OCI-LY3 (cell line): Measurements from ENCODE around the gene CREB5.

ENCODE experiments used
- EZH2phosphoT487 ChIP-seq: fragments of 200-600 bp; shearing (Covaris generic); IDR thresholded peaks from 2 replicates; pipeline ENCODE4 v1.6.1; 2018; ENCODE audit warnings: antibody characterized with exemption, mixed run types, low read depth
- TF ChIP-seq, protein P1 (sequence below): fragments of 200-600, 300-600 bp; sonication (generic); IDR thresholded peaks from 2 replicates; pipeline ENCODE4 v1.5.1; 2014; ENCODE audit warnings: antibody characterized with exemption, low read length, low read depth

DNA sequence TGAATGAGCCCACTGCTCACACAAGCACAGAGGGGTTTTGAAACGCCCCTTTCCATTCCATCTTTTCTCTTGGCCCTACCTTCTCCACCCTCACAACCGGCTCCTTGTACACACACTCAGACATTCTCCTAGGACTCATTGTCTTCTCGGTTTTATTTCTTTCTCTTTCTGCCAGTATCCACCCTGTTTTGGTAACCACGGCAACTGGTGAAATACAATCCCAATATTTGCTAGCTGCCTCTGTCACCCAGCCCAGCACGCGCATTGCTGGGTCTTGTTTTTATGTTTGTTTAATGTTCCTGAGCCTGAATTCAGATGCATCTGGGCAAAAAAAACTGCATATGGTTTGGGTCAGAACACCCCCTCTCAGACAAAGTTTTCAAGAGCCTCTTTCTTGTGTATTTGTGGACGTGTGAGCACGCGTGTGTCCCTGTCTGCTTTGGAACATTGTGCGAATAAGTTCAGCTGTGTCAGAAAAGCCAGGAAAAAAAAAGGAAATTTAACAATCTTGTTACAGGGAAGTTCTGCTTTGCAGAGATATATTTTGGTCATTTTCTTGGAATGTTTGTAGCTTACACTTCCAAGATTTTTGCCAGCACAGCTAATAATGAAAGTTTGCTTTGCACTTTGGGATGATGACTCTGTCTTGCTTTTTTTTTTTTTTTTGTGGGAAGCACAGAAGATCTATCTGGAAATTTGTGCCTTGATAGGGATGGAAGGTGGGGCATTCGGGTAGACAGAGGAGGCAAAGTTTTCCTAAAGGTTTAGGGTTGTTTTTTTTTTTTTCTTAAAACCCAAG, 320.0 kb downstream of the CREB5 start:
- TF ChIP-seq, protein P1, sequence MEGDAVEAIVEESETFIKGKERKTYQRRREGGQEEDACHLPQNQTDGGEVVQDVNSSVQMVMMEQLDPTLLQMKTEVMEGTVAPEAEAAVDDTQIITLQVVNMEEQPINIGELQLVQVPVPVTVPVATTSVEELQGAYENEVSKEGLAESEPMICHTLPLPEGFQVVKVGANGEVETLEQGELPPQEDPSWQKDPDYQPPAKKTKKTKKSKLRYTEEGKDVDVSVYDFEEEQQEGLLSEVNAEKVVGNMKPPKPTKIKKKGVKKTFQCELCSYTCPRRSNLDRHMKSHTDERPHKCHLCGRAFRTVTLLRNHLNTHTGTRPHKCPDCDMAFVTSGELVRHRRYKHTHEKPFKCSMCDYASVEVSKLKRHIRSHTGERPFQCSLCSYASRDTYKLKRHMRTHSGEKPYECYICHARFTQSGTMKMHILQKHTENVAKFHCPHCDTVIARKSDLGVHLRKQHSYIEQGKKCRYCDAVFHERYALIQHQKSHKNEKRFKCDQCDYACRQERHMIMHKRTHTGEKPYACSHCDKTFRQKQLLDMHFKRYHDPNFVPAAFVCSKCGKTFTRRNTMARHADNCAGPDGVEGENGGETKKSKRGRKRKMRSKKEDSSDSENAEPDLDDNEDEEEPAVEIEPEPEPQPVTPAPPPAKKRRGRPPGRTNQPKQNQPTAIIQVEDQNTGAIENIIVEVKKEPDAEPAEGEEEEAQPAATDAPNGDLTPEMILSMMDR: no peak
- no peak for TF ChIP-seq EZH2phosphoT487
